Kidney glomerular epithelial cell (primary cell): ENCODE measurements around the gene SMARCC1.

Source experiments
- DNase-seq: peaks from one replicate; lab custom pipeline; 2025; lab: John Stamatoyannopoulos, UW

The SMARCC1 gene

DNA sequence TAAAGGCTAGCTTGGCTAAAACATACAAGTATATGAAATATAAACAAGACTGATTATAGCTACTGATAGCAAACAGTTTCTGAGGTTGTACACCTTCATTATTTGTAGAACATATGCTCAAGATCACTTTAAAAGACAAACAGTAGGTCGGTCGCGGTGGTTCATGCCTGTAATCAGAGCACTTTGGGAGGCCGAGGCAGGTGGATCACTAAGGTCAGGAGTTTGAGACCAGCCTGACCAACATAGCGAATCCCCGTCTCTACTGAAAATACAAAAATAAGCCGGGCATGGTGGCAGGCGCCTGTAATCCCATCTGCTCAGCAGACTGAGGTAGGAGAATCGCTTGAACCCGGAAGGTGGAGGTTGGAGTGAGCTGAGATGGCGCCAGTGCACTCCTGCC lies 80.3 kb downstream of the SMARCC1 start:
- no peak for DNase-seq

DNA sequence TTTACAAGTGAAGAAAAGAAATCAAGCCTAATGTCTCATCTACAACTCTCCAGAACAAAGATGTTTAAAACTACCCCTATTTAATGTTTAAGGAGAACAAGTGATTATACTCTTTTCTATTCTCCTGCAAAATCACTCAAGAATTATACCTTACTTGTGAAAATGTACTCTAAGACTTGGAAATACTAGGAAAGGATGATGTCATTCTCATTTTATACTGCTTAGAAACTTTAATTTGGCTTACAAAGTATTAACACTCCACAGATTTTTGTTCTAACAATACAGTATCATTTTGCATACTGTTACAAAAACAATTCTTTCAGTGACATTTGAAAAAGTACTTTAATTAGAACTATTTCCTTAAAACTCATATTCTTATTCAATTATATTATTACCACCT lies 89.5 kb downstream of the SMARCC1 start:
- no peak for DNase-seq

DNA sequence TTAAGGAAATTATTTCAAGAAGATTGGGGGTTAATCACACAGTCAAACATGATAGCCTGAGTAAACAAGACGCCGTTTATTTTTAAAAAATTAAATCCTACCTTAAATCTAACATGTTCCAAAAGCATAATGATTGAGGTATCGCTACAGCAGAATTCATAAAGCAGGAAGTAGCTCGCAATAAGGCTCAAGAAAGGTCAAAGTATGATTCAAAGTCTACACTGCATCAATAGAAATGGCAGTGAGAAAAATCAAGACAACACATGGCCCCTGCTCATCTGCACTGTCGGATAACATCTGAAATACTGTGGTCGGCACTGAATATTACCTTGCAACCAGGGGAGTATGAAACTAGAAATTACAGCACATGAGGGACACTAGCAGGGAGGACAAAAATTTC lies 93.2 kb downstream of the SMARCC1 start:
- DNase-seq: no peak

DNA sequence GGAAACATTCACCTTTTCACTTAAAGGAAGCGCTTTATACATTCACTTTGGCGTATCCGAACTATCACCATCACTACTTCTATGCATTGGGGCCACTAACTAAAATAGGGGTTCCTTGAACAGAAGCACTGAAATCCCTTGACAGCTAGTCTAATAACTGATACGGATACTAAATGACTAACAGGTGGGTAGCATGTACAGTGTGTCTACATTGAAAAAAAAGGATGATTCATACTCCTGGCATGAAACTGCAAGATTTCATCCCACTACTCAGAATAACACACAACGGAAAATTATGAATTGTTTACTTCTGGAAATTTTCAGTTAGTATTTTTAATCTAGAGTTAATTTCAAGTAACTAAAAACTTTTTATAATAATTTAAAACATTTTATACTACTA lies 96.7 kb downstream of the SMARCC1 start:
- no peak for DNase-seq

DNA sequence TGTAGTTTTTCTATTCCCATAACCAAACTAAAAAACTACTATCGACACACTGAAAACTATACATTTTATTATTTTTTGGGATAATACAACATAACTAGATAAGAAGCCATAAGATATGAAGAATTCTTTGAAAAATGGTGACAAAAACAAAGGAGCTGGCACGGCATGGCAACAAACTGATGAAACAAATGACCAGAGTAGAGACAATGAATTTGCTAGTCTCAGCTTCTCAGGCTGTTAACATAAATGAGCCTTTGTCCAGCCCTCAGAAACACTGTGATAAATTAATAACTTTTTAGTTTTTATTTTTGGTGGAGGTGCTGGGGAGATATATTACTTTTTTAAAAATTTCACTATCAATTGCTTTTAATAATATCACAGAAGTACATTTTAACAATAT lies 100.7 kb downstream of the SMARCC1 start:
- no peak for DNase-seq

DNA sequence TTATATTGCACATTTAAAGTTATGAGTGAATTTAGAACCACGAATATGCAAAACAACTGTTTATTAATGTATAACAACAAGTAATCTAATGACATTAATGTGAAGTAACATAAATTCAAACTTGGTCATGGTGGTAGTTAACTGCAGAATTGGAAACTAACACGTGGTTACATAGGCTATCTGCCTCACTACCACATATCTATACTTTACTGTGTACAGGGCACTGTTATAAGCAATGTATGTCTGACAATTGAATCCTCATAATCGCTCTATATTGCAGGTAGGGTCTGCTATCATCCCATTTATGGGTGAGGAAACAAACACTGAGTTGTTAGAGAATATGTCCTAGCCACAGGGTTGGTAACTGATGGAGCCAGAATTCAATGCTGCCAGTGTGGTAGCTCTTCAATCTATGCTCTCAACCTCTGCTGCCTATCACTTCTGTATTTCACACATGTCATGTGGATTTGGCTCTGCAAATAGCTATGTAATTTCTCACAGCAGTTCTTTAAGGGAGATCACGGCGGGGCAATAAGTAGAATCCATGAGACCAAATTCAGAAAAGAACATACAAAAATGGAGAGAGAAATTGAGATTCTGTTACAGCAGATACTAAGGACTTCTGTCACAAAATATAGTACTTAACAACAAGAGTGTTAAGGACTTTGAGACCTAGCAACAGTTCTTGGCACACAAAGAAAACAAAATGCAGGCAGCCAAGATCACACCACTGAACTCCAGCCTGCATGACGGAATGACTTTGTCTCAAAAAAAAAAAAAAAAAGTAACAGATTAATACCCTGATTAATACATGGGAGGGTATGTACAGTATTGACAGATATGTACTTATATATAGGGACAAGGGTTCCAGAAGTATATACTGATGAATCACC lies 103.0 kb downstream of the SMARCC1 start:
- DNase-seq: no peak

DNA sequence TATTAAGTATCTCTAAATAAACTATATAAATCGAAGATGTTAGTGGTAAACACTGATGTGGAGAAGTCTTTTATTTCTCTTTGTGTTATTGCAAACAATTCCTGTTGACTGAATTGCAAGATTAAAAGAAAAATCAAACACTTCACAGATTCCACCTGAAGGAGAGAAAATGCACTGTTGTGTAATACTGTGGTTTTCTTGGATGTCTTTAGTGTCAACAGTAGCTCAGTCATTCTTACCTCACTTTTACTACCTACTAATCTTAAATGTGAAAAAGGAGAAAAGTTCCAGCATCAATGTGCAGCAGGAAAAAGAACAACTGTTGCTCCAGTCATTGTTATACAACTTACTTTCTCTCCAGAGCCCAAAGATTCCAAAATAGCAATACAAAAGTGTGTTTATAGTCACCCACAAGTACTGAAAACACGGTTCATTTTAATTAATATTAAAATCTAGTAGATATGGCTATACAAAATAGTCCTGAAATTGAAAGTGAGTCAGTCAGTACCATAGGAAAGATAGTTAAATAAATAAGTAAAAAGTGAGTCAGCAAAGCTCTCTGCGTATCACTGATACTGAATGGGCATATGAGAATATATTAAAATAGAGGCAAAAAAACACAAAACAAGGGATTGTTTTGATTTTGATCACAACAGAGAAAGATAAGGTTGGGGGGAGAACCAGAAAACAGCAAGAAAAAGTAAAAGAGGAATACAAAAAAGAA lies 112.5 kb downstream of the SMARCC1 start:
- DNase-seq: no peak

DNA sequence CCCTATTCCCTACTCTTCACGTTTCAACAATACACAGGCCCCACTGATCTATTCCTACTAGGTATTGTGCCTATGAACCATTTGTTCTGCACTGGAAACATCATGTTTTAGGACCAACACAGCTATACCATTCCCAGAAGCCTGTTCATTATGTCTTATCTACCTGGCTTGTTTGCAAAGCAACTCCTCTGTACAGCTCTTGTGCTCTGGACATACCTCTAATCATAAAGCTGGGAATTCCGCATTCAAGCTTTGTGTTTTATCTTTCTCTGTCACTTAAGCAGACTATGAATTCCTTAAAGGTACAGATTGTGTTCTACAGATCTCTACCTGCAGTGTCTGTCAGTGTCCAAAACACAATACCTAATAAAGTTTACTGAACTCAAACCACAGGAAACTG lies 115.6 kb downstream of the SMARCC1 start:
- DNase-seq: no peak

DNA sequence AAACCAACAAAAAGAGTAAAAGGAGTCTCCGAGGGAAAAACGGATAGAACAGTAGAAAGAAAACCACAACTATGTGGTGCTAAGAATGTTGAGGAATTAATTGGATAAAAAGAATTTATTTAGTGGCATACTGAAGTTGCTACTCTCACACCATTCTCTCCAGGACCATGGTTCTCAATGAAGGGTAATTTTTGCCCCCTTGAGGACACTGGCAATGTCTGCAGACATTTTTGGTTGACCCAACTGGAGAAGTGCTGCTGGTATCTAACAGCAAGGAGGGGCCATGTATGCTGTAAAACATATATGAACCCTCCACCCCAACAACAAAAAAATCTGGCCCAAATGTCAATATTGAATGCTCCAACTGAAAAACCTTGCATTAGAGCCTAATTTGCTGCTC lies 117.2 kb downstream of the SMARCC1 start:
- DNase-seq: no peak

DNA sequence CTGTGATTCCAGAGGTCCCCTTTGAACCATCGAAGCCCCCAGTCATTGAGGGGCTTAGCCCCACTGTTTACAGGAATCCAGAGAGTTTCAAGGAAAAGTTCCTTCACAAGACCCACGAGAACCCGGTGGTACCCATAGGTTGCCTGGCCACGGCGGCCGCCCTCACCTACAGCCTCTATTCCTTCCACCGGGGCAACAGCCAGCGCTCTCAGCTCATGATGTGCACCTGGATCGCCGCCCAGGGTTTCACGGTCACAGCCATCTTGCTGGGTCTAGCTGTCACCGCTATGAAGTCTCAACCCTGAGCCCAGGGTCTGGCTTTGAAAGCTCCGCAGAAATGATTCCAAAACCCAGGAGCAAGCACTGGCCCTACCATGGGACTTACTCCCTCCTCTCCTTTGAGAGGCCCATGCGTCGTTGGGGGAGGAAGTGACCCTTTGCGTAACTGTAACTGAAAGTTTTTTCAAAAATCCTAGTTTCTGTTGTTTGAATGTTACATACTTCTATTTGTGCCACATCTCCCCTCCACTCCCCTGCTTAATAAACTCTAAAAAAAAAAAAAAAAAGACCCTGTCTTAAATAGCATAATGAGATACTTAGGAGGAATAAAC lies 118.0 kb downstream of the SMARCC1 start:
- no peak for DNase-seq

DNA sequence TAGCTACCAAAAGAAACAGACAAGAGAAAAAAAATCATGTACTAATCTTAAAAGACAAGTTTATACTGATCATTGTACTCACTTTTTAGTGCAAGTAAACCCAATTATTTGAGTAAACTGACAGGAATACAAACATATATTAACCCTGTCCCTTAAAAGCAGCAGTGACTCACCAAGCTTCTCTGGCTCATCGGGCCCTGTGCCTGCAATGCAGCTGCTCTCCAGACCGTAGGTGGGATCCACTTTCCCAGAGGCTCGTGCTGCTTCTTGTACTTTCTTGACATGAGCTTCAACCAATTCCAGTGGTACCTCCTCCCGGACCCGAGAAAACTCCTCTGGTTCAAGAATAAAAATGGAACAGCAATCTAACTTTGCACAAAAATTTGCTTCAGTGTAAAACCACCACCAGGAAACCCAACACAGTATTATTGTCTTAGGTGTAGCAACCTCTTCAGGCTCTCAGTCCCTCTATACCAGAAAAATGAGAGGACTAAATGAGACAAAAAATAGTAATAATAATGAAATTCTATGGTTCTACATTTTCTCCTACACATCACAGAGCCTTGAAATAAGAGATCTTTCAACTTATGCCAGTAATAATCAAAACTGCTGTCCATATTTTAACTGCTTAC lies 120.5 kb downstream of the SMARCC1 start:
- DNase-seq: peak; percentile 25

DNA sequence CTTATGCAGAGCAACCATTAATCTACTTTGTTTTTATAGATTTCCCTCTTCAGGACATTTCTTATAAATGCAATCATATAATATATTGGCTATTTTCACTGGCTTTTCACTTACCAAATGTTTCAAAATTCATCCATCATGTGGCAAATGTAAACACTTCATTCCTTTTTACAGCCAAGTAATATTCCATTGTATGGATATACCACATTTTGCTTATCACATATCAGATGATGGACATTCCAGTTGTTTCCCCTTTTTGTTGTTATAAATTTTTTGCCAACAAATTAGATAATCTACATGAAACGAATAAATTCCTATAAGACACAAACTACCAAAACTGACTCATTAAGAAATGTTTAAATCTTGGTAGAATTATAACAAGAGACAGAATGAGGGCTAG lies 123.2 kb downstream of the SMARCC1 start:
- DNase-seq: no peak

DNA sequence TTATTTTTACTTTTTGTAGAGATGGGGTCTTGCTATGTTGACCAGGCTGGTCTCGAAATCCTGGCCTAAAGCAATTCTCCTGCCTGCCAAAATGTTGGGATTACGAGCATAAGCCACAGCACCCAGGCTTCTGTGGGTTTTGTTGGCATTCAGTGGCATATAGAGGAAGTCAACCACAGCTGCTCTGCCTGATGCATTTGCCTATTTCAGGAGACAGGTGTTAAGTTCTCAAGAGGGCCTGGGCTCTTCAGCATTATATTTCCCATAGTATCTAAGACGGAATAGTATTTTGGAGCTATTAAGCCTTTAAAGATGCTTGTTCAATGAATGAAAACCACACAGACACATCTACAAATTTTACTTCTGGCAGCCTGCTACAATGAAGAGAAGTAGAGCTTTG lies 129.6 kb downstream of the SMARCC1 start:
- no peak for DNase-seq

DNA sequence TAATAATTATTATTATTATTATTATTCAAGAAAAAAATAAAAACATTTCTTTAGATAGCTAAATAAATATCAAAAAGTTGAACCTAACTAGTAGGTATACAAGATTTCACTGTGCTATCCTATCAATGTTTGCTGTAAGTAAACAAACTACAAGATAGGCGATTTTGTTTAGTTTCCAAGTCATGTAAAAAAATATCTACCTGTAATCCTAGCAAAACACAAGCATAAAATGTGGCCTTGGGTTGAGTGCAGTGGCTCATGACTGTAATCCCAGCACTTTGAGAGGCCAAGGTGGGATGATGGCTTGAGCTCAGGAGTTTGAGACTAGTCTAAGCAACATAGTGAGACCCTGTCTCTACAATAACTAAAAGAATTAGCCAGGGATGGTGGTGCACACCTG lies 131.4 kb downstream of the SMARCC1 start:
- DNase-seq: no peak

DNA sequence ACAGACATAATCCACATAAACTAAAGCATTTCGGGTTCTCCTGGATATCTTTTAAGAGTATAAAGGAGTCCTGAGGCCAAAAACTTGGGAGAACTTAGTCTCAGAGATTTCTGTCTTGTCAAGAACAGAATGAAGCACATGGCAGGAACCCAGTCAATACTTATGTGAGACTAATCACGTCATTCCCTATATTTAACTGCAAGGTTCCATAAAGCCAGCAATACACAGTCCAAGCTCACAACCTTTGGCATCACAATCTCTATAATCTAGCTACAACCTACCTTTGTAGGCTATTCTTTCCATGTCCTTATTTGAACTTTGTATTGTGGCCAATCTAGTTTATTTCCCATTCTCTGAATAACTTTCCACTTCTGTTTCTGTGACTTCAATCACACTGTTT lies 134.1 kb downstream of the SMARCC1 start:
- no peak for DNase-seq

DNA sequence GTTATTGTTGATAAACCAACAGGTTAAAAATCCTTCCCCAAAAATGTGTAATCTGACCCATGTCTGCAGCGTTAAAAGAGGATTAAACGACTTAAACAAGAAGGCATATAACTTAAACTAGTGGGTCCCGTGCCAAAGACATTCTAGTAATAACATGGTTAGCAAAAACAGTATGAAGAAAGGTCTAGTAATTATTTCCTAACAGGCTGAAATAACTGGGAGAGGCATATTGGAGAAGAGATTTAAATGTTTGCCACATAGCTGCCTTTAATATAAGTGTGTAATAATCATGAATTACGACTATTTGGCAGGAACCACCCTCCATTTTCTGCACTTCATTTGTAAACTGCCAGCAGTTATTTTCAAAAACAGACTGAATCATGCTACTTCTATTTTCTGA lies 135.3 kb downstream of the SMARCC1 start:
- no peak for DNase-seq

DNA sequence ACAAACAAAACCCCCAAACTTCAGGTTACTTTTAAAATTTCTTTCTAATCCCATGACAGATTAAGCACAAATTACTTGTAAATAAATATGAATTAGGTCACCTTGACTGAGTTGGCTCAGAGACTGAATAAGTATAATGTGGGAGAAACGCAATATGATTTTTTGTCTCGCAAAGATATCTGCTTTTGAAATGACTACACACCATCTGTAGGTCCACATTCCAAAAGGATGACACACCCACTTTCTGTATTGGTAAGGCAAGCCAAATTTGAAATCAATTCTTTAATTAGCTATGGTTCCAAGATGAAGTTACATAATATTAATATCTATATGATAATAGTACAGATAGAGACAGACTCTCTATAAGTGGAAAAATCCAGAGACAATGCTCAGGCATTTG lies 136.1 kb downstream of the SMARCC1 start:
- DNase-seq: no peak

DNA sequence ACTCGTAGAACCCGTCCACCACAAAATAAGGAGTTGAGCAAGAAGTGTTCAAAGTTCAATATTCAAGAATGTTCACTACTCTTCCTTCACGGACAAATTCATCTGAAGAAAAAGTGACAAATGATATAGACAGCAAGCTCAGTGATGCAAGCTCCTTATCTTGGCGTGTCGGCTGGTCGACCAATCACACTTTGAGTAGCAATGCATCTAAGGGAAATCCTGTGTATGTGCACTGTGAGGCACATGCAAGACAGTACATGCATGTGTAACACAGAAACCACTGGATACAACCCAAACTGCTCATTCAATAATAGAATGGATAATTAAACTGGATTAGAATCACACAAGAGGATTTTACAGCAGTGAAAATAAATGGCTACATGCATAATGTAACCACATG lies 138.6 kb downstream of the SMARCC1 start:
- no peak for DNase-seq

DNA sequence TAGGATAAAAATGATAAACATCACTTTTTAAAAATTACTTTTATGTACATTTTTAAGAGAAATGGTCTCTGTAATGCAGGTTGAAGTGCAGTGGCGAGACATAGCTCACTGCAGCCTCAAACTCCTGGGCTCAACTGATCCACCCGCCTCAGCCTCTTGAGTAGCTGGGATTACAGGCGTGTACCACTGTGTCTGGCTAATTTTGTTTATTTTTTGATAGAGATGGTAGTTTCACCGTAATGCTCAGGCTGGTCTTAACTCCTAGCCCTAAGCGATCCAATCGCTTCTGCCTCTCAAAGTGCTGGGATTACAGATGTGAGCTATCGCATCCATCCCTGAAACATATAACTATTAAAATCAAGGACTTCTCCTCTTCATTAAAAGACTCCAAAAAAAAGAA lies 140.0 kb downstream of the SMARCC1 start:
- DNase-seq: no peak

DNA sequence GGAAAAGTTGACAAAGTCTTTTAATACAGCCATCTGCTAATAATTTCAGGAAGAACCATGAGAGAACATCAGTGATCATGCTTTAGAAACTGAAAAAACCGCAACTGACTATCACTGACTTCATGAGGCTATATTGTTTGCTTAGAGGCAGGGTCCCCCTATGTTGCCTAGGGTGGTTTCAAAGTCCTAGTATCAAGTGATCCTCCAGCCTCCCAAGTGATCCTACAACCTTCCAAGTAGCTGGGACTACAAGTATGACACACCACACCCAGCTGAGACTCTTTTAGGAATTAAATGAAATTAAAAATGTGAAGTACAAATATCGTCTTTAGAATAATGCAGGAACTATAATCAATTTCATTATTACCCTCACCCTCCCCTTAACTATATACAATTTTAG lies 144.8 kb downstream of the SMARCC1 start:
- DNase-seq: no peak

DNA sequence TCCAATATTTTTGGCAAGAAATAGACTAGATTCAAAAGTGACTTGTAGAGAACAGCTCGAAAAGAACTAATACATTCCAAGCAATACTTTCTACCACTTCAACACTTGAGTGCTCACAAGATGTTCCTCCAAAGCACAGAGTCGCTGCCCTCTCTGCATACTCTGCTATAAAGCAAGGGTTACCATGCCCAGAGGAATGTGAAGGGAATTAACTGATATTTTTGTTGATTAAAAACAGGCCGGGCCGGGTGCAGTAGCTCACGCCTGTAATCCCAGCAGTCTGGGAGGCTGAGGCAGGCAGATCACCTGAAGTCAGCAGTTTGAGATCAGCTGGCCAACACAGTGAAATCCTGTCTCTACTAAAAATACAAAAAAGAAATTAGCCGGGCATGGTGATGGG lies 145.5 kb downstream of the SMARCC1 start:
- no peak for DNase-seq

DNA sequence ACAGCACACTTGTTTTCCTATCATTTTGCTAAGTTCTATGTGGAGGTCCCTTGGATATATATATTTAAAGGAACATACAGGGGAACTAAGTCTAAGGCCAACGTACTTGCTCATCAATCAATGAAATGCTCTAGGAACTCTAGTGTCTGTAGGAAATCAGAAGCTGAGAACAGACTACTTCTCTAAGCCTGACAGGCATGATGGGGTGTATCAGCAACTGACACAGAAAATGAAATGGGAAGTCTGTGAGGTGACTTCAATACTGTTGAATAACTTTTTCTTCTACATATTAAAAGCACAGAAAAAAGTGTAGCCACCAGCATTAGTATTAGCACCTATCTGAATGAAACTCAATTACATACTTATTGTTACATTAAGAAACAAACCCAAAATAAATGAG lies 146.2 kb downstream of the SMARCC1 start:
- DNase-seq: no peak

DNA sequence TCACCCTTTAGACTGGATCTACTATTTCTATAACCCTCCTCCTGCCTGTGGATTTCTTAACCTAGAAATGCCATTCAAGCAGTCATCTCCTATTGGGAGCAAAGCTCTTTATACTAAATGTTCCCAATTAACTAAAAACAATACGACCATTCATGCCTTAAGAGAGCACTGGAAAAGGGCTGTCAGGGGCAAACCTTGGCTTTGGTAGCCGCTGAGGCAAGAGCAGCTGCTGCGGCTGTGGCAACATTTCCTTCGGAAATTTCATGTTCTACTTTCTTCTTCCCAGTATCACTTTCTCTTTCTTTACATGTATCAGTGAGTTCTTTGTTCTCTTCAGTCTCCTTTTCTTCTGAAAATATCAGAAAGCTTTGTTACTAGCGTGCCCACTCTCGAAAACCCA lies 146.7 kb downstream of the SMARCC1 start:
- DNase-seq: no peak
